Measurements from ENCODE around the gene TSHZ3.

The TSHZ3 gene

GRCh38 chr19:31282346-31282745, 66.9 kb downstream of the TSHZ3 start:
- DNase-seq, result no peak

- no peak for DNase-seq
Observed at GRCh38 chr19:31280287-31281006, 68.8 kb downstream of the TSHZ3 start.

GRCh38 chr19:31279436-31279765, 69.8 kb downstream of the TSHZ3 start:
- DNase-seq, result no peak

- DNase-seq, result no peak
Observed at GRCh38 chr19:31278555-31279435, 70.4 kb downstream of the TSHZ3 start.

- no peak for DNase-seq
Observed at GRCh38 chr19:31277516-31277915, 71.7 kb downstream of the TSHZ3 start.

GRCh38 chr19:31276831-31277230, 72.4 kb downstream of the TSHZ3 start:
- no peak for DNase-seq

- no peak for DNase-seq
Observed at GRCh38 chr19:31275068-31275334, 74.2 kb downstream of the TSHZ3 start.

- no peak for DNase-seq
Observed at GRCh38 chr19:31274251-31275067, 74.8 kb downstream of the TSHZ3 start.

GRCh38 chr19:31272583-31273106, 76.6 kb downstream of the TSHZ3 start:
- no peak for DNase-seq

- no peak for DNase-seq
Observed at GRCh38 chr19:31271306-31271911, 77.8 kb downstream of the TSHZ3 start.

GRCh38 chr19:31270897-31271296, 78.3 kb downstream of the TSHZ3 start:
- no peak for DNase-seq

- no peak for DNase-seq
Observed at GRCh38 chr19:31269425-31270127, 79.7 kb downstream of the TSHZ3 start.

GRCh38 chr19:31268751-31269383, 80.4 kb downstream of the TSHZ3 start:
- DNase-seq, result no peak

GRCh38 chr19:31266731-31267130, 82.5 kb downstream of the TSHZ3 start:
- DNase-seq, result no peak

GRCh38 chr19:31266196-31266595, 83.0 kb downstream of the TSHZ3 start:
- no peak for DNase-seq

- no peak for DNase-seq
Observed at GRCh38 chr19:31264041-31264778, 85.0 kb downstream of the TSHZ3 start.

- DNase-seq, result no peak
Observed at GRCh38 chr19:31263328-31263727, 85.9 kb downstream of the TSHZ3 start.

- no peak for DNase-seq
Observed at GRCh38 chr19:31262725-31263191, 86.5 kb downstream of the TSHZ3 start.

GRCh38 chr19:31261603-31262212, 87.5 kb downstream of the TSHZ3 start:
- DNase-seq, result no peak

GRCh38 chr19:31261019-31261602, 88.1 kb downstream of the TSHZ3 start:
- DNase-seq, result no peak
